ENCODE data around the gene QDPR. TPM values are rescaled to one million over a fixed set of nuclear protein-coding genes. Genes with fewer than 3 reads are reported as not detected.

Gene QDPR
- total and polyA plus RNA-seq, 10 of the 15 experiments (the other 5 are each of a cell fraction or from before 2014, with no cell fraction given), result 3.0 to 27.7 (median 11.8) TPM

DNA sequence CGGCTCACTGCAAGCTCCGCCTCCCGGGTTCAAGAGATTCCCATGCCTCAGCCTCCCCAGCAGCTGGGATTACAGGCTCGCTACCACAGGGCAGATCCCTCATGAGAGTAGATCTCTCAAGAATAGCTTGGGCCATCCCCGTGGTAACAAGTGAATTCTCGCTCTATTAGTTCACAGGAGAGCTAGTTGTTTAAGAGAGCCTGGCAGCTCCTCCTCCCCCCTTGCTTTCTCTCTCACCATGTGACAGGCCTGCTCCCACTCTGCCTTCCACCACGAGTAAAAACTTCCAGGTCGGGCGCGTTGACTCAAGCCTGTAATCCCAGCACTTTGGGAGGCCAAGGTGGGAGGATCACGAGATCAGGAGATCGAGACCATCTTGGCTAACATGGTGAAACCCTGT, 34.8 kb upstream of the QDPR start:
- Histone ChIP-seq H3K4me3 (no peak overlapping the region), H3K9me3 (replicated peaks; ENCODE audit: control insufficient read depth, insufficient read depth, low read length) (no peaks in the 10 kb centered on the region), H4K20me1 (ENCODE audit: control insufficient read depth, insufficient read depth) (no peaks in the 10 kb centered on the region), H3K36me3 (ENCODE audit: control insufficient read depth in 2 of 2, insufficient read depth in 2 of 2, low read length in 1 of 2) (no peaks in the 10 kb centered on the region), H3K79me2 (ENCODE audit: control insufficient read depth, insufficient read depth, low read length) (no peaks in the 10 kb centered on the region), H3K4me1 (ENCODE audit: control insufficient read depth, insufficient read depth, low read length) (no peaks in the 10 kb centered on the region), H3K27me3 (replicated peaks in 1 of 2; ENCODE audit: control insufficient read depth in 2 of 2, insufficient read depth in 2 of 2, low read length in 1 of 2) (no peaks in the 10 kb centered on the region), H2AFZ (ENCODE audit: control insufficient read depth, low read depth, low read length) (no peak overlapping the region), H3K27ac (ENCODE audit: control insufficient read depth, insufficient read depth) (no peak overlapping the region), H3K4me2 (ENCODE audit: control insufficient read depth, insufficient read depth) (no peak overlapping the region), H3K9ac (ENCODE audit: control insufficient read depth, insufficient read depth, low read length) (no peak overlapping the region)
- ChIA-PET SMC1A (ENCODE audit: uncharacterized antibody, unreplicated experiment) (interaction anchor here (0.8 to 7.0 kb wide), 5 partner anchors 11 to 261 kb away, joined by 3 to 68 read pairs (median 3); partner anchors contain the start of genes DCAF16 and NCAPG), CTCF (interaction anchor here (1.2 to 5.1 kb wide), 5 partner anchors 9 to 270 kb away, joined by 4 to 93 read pairs (median 30); partner anchors contain the start of genes DCAF16 and NCAPG), POLR2A (interaction anchor here (0.6 kb wide), 1 partner anchor 1297 kb away, joined by 4 read pairs; no protein-coding TSS in a partner anchor), RAD21 (ENCODE audit: unreplicated experiment) (interaction anchor here (5.0 kb wide), 1 partner anchor 261 kb away, joined by 63 read pairs; the partner anchor contains the start of genes DCAF16 and NCAPG)
- DNase-seq (ENCODE audit: low read depth, low spot score), result no peak
- FAIRE-seq, result no peak
- in situ Hi-C loops (cut with MboI) (loop anchor here (5.0 kb wide), 3 partner anchors 91 to 1046 kb away; no protein-coding TSS in a partner anchor), intact Hi-C loops (cut with micrococcal nuclease; ENCODE audit: unreplicated experiment) (no loop called here)
- no peak for ATAC-seq
- WGBS (ENCODE audit: insufficient coverage, insufficient replicate concordance, low lambda C conversion rate, missing lambda C conversion rate), result 61% methylated on average over 12 of the region's 12 CpGs
- BruUV-seq (replicated peaks), result no TSS peak
- TF ChIP-seq CHD4 (IDR thresholded peaks at IDR 0.05) (no peak), CHD1 (IDR thresholded peaks at IDR 0.05; ENCODE audit: low read depth, low read length) (no peak), NR2F1 (conservative IDR thresholded peaks at IDR 0.05) (no peak), ASH2L (IDR thresholded peaks at IDR 0.05; ENCODE audit: borderline replicate concordance, low read depth) (no peak), HDGF (IDR thresholded peaks at IDR 0.05) (no peak), JUND (IDR thresholded peaks at IDR 0.05; ENCODE audit: low read depth, low read length) (no peak), ZNF207 (IDR thresholded peaks at IDR 0.05; ENCODE audit: borderline replicate concordance) (no peak), HSF1 (IDR thresholded peaks at IDR 0.05; ENCODE audit: low read depth, low read length) (no peak), ZSCAN29 (IDR thresholded peaks at IDR 0.05) (no peak), MXI1 (IDR thresholded peaks at IDR 0.05; ENCODE audit: low read depth, low read length) (no peak), PML (IDR thresholded peaks at IDR 0.05; ENCODE audit: low read length) (no peak), BACH1 (IDR thresholded peaks at IDR 0.05; ENCODE audit: borderline replicate concordance) (no peak), GATAD2B (conservative IDR thresholded peaks at IDR 0.05; ENCODE audit: low read depth) (no peak), ATF7 (IDR thresholded peaks at IDR 0.05; ENCODE audit: low read depth) (no peak)
- TF ChIP-seq, protein P1, sequence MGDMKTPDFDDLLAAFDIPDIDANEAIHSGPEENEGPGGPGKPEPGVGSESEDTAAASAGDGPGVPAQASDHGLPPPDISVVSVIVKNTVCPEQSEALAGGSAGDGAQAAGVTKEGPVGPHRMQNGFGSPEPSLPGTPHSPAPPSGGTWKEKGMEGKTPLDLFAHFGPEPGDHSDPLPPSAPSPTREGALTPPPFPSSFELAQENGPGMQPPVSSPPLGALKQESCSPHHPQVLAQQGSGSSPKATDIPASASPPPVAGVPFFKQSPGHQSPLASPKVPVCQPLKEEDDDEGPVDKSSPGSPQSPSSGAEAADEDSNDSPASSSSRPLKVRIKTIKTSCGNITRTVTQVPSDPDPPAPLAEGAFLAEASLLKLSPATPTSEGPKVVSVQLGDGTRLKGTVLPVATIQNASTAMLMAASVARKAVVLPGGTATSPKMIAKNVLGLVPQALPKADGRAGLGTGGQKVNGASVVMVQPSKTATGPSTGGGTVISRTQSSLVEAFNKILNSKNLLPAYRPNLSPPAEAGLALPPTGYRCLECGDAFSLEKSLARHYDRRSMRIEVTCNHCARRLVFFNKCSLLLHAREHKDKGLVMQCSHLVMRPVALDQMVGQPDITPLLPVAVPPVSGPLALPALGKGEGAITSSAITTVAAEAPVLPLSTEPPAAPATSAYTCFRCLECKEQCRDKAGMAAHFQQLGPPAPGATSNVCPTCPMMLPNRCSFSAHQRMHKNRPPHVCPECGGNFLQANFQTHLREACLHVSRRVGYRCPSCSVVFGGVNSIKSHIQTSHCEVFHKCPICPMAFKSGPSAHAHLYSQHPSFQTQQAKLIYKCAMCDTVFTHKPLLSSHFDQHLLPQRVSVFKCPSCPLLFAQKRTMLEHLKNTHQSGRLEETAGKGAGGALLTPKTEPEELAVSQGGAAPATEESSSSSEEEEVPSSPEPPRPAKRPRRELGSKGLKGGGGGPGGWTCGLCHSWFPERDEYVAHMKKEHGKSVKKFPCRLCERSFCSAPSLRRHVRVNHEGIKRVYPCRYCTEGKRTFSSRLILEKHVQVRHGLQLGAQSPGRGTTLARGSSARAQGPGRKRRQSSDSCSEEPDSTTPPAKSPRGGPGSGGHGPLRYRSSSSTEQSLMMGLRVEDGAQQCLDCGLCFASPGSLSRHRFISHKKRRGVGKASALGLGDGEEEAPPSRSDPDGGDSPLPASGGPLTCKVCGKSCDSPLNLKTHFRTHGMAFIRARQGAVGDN (IDR thresholded peaks at IDR 0.05), result no peak
- TF ChIP-seq, protein P2, sequence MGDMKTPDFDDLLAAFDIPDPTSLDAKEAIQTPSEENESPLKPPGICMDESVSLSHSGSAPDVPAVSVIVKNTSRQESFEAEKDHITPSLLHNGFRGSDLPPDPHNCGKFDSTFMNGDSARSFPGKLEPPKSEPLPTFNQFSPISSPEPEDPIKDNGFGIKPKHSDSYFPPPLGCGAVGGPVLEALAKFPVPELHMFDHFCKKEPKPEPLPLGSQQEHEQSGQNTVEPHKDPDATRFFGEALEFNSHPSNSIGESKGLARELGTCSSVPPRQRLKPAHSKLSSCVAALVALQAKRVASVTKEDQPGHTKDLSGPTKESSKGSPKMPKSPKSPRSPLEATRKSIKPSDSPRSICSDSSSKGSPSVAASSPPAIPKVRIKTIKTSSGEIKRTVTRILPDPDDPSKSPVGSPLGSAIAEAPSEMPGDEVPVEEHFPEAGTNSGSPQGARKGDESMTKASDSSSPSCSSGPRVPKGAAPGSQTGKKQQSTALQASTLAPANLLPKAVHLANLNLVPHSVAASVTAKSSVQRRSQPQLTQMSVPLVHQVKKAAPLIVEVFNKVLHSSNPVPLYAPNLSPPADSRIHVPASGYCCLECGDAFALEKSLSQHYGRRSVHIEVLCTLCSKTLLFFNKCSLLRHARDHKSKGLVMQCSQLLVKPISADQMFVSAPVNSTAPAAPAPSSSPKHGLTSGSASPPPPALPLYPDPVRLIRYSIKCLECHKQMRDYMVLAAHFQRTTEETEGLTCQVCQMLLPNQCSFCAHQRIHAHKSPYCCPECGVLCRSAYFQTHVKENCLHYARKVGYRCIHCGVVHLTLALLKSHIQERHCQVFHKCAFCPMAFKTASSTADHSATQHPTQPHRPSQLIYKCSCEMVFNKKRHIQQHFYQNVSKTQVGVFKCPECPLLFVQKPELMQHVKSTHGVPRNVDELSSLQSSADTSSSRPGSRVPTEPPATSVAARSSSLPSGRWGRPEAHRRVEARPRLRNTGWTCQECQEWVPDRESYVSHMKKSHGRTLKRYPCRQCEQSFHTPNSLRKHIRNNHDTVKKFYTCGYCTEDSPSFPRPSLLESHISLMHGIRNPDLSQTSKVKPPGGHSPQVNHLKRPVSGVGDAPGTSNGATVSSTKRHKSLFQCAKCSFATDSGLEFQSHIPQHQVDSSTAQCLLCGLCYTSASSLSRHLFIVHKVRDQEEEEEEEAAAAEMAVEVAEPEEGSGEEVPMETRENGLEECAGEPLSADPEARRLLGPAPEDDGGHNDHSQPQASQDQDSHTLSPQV (IDR thresholded peaks at IDR 0.05), result no peak
